Measurements from ENCODE around the gene SMPDL3B.

GRCh38 chr1:27961646-27962221, 26.9 kb downstream of the SMPDL3B start:
- no peak for TF ChIP-seq CTCF (IDR thresholded peaks at IDR 0.05)
- no peak for TF ChIP-seq POLR2A (IDR thresholded peaks at IDR 0.05)

All from adrenal gland (tissue), 5 donors.